Right lobe of liver (tissue), 6 donors: ENCODE measurements around the gene FNTB. TPM values are rescaled to one million over a fixed set of nuclear protein-coding genes. Genes with fewer than 3 reads are reported as not detected.

Source experiments
- ATAC-seq, 4 donors: fragments of 200-7000 bp; cut with Tn5 transposase; one replicate each; pipeline ENCODE4 v1.9.1; 2020; ENCODE audit warnings: mild to moderate bottlenecking in 4 of 4, moderate library complexity in 4 of 4
- DNase-seq, 3 donors: peaks; one replicate each; pipeline ENCODE4 v3.0.0-alpha.2; 2020
- H3K27ac ChIP-seq, 3 donors: fragments of 200-600 bp; one replicate each; pipeline ENCODE4 v1.8.0; 2022
- H3K27me3 ChIP-seq, 2 donors: fragments of 200-600 bp; one replicate each; pipeline ENCODE4 v1.8.0; 2022
- H3K36me3 ChIP-seq, 4 donors: fragments of 200-600 bp; sonication (generic) in 1 of 4; one replicate each; pipeline versions ENCODE4 v1.5.1 to v1.8.0; 2017 to 2022; ENCODE audit warnings: control low read depth in 1 of 4
- H3K4me1 ChIP-seq, 4 donors: fragments of 200-600 bp; sonication (generic) in 1 of 4; one replicate each; pipeline versions ENCODE4 v1.5.1 to v1.8.0; 2017 to 2022; ENCODE audit warnings: control low read depth in 1 of 4
- H3K4me3 ChIP-seq, 3 donors: fragments of 200-600 bp; one replicate each; pipeline ENCODE4 v1.8.0; 2022
- H3K9me3 ChIP-seq, 4 donors: fragments of 200-600 bp; sonication (generic) in 1 of 4; one replicate each; pipeline versions ENCODE4 v1.5.1 to v1.8.0; 2017 to 2022; ENCODE audit warnings: control low read depth in 1 of 4
- POLR2A ChIP-seq: fragments of 450-650 bp; IDR thresholded peaks from one replicate; pipeline ENCODE4 v1.6.1; 2017; ENCODE audit warnings: antibody characterized with exemption, mild to moderate bottlenecking
- WGBS: methylation state at CpG from one replicate; pipeline ENCODE4 v1.1.6; 2018; ENCODE audit warnings: low coverage, low lambda C conversion rate; ENCODE audit not compliant: insufficient coverage; ENCODE audit errors: missing lambda C conversion rate; 5-methylcytosine and 5-hydroxymethylcytosine counted together
- intact Hi-C, 2 donors: fragments of 100-400 bp; cut with DNase I; formaldehyde crosslinking; loops; one replicate each; pipeline versions ENCODE4 v1.11.2 to v1.14.1; 2022
- total RNA-seq, 6 experiments: library from RNA; depleted of rRNA in 2 of 6; stranded (reverse); fragments of >200 nt in 2 of 6; fragmentation: NEBNext Ultra II Directional in 3 of 6; extraction: Animal tissue kit (Norgen Biotek cat#: 25700) in 3 of 6; gene quantifications; one replicate each; pipeline versions ENCODE4 v1.1.0 to v1.2.4, GENCODE V29; 2016 to 2023
- TF ChIP-seq, protein P1 (sequence below), 4 donors: fragments of 200-600 bp in 3 of 4; fragments of 450-650 bp in 1 of 4; IDR thresholded peaks; one replicate each; pipeline versions ENCODE4 v1.5.1 to v1.8.0; 2016 to 2022; ENCODE audit warnings: antibody characterized with exemption in 4 of 4, mild to moderate bottlenecking in 2 of 4
- donor health status: DM: no; HTN: yes; CAD: no.
- donor health status: DM: no; HTN: no; CAD: no.
- donor health status: DM: no; HTN: no; CAD: no.
- donor health status: DM: no; HTN: yes; CAD: no.
- donor health status: DM: no; HTN: yes; CAD: no.

FNTB gene
- total RNA-seq, 6 experiments from 2014 or later = 6.1 to 19.2 (median 9.0) TPM

DNA sequence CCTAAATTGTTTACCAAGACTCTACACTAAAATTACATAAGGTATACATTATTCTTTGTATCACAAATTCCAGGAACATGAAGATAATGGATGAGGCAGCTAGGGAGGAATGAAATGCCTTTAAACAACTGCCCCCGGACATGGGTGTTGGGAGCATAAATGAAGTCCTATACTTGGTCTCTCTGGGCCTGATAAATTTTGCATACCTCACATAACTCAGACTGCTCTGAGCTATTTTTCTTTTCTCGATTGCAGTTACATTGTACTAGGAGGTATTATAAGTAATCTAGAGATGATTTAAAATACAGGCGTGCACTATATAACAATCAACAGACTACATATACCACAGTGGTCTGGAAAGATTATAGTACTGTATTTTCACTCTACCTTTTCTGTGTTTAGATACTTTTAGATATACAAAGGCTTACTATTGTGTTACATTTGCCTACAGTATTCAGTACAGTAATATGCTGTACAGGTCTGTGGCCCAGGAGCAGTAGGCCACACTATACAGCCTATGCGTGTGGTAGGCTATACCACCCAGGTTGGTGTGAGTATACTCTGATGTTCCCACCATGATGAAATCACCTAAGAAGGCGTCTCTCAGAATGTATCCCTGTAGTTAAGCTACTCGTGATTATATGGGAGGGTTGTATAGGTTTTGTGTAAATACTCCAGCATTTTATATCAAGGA is 14.3 kb downstream of the FNTB start:
- no peak for TF ChIP-seq POLR2A
- TF ChIP-seq, protein P1, sequence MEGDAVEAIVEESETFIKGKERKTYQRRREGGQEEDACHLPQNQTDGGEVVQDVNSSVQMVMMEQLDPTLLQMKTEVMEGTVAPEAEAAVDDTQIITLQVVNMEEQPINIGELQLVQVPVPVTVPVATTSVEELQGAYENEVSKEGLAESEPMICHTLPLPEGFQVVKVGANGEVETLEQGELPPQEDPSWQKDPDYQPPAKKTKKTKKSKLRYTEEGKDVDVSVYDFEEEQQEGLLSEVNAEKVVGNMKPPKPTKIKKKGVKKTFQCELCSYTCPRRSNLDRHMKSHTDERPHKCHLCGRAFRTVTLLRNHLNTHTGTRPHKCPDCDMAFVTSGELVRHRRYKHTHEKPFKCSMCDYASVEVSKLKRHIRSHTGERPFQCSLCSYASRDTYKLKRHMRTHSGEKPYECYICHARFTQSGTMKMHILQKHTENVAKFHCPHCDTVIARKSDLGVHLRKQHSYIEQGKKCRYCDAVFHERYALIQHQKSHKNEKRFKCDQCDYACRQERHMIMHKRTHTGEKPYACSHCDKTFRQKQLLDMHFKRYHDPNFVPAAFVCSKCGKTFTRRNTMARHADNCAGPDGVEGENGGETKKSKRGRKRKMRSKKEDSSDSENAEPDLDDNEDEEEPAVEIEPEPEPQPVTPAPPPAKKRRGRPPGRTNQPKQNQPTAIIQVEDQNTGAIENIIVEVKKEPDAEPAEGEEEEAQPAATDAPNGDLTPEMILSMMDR (IDR thresholded peaks at IDR 0.05) = no peak
- Histone ChIP-seq H3K36me3 (no peaks in the 10 kb centered on the region), H3K27ac (no peak overlapping the region), H3K4me1 (peaks cover 0 to 7% (median 0%) of the 10 kb centered on the region in 4 donors), H3K27me3 (no peaks in the 10 kb centered on the region), H3K9me3 (no peaks in the 10 kb centered on the region), H3K4me3 (no peak overlapping the region)
- intact Hi-C loops = no loop called here
- ATAC-seq (no peak), DNase-seq (no peak)
- WGBS = 96% methylated on average over 4 of the region's 6 CpGs

DNA sequence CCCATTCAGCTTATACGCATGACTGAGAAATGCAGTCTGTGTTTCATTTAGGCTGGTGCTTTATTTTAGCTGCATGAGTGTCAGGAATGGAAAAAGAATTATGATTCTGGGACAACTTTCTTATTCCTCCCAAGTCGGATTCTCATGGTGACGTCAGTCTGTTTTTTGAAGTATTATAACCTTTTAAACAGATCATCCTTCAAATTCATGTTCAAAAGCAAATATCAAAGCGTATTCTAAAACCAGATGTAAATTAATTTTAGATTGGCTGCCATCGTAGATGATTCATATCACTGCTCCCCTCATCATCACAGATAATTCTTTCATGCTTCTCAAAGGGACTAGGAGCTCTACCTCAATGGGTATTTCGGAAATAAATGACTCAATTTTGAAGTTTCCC is 15.0 kb downstream of the FNTB start:
- Histone ChIP-seq H3K4me1 (peaks cover 0 to 7% (median 0%) of the 10 kb centered on the region in 4 donors), H3K36me3 (no peaks in the 10 kb centered on the region), H3K4me3 (no peak overlapping the region), H3K27me3 (no peaks in the 10 kb centered on the region), H3K27ac (no peak overlapping the region), H3K9me3 (no peaks in the 10 kb centered on the region)
- intact Hi-C loops = no loop called here
- TF ChIP-seq, protein P1 (IDR thresholded peaks at IDR 0.05) = no peak
- TF ChIP-seq POLR2A = no peak
- no peak for ATAC-seq
- no peak for DNase-seq
- WGBS = 96% methylated on average over 6 of the region's 6 CpGs

DNA sequence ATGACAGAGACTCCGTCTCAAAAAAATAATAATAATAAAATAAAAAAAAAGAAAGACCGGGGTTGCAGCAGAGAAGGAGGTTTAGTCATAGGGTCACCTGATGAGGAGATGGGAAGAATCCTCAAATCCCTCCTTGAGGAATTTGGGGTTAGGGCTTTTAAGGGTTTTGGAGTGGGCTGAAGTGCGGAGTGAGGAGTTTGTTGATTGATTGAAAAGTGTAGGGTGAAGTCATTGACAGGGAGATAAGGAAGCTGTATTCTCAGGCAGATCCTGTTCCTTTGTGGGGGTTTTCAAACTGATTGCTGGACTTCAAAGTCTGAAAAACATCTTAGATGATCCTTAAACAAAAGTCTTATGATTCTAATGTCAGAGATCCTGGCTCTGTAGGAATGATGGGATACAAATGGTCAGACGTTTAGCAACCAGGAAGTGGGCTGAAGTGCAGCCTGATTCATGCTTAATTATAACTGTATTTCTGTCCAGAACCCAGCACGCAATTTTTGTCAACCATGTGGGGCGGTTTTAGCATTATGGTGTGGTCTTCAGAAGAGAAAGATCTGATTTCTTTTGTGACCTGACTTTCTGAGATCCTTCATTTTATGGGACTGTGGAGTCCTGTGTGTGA is 16.0 kb downstream of the FNTB start:
- H3K27me3 ChIP-seq = no peaks in the 10 kb centered on the region
- TF ChIP-seq, protein P1 (IDR thresholded peaks at IDR 0.05) = no peak
- TF ChIP-seq POLR2A = no peak
- ATAC-seq = no peak
- intact Hi-C loops = no loop called here
- no peaks in the 10 kb centered on the region for H3K9me3 ChIP-seq
- DNase-seq = no peak
- H3K4me3 ChIP-seq = no peak overlapping the region
- WGBS = 81% methylated on average over 6 of the region's 6 CpGs
- H3K36me3 ChIP-seq = no peaks in the 10 kb centered on the region
- no peak overlapping the region for H3K27ac ChIP-seq
- peaks cover 0 to 7% (median 0%) of the 10 kb centered on the region in 4 donors for H3K4me1 ChIP-seq

DNA sequence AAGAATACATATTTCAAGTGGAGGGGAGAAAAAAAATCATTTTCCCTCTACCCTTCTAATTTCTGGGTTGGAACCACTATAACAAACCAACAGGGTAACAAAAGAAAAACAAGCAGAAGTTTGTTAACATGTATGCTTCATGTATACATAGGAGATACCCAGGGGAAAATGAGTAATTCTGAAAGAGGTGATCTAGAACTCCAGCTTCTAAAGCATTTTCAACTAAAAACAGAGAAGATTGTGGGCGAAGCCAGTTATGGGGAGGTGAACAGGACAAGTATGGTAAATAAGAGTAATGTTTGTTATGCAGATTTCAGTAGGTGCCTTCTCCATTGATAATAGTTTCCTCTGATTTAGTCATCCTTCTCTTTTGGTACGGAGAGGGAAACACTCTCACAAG is 16.7 kb downstream of the FNTB start:
- Histone ChIP-seq H3K36me3 (no peaks in the 10 kb centered on the region), H3K4me3 (no peak overlapping the region), H3K9me3 (no peaks in the 10 kb centered on the region), H3K27ac (no peak overlapping the region), H3K27me3 (no peaks in the 10 kb centered on the region), H3K4me1 (peaks cover 0 to 3% (median 0%) of the 10 kb centered on the region in 4 donors)
- ATAC-seq = no peak
- no peak for DNase-seq
- no peak for TF ChIP-seq POLR2A
- TF ChIP-seq, protein P1 (IDR thresholded peaks at IDR 0.05) = no peak
- WGBS = 81% methylated on average over 2 of the region's 2 CpGs
- intact Hi-C loops = no loop called here
